SK-N-SH treated with all-trans-retinoic acid at 6 μM for 48 hours (cell line): ENCODE results near the gene PSMB10.

Experiments
- ATAC-seq: fragments of 200-7000 bp; cut with Tn5 transposase; 3 replicates; pipeline ENCODE4 v1.9.1; 2020; ENCODE audit warnings: mild to moderate bottlenecking, moderate library complexity
- ARNTL ChIP-seq: fragments of 450-650 bp; formaldehyde crosslinking; IDR thresholded peaks from 2 replicates; pipeline ENCODE4 v1.5.0; 2020; ENCODE audit warnings: low read depth, mild to moderate bottlenecking, moderate library complexity, borderline replicate concordance
- CREB5 ChIP-seq: fragments of 250-450 bp; sonication (Bioruptor Pico); IDR thresholded peaks from 2 replicates; pipeline ENCODE4 v1.5.1; 2020; ENCODE audit warnings: low read depth, mild to moderate bottlenecking, moderate library complexity
- CSDC2 ChIP-seq: fragments of 250-450 bp; sonication (Bioruptor Pico); IDR thresholded peaks from 2 replicates; pipeline ENCODE4 v1.5.0; 2020; ENCODE audit warnings: mild to moderate bottlenecking, moderate library complexity
- CSRNP3 ChIP-seq: fragments of 250-450 bp; sonication (Bioruptor Pico); IDR thresholded peaks from 2 replicates; pipeline ENCODE4 v1.5.1; 2021; ENCODE audit warnings: mild to moderate bottlenecking, moderate library complexity
- ESRRG ChIP-seq: fragments of 250-450 bp; sonication (Bioruptor Pico); IDR thresholded peaks from 2 replicates; pipeline ENCODE4 v1.6.1; 2021; ENCODE audit warnings: mild to moderate bottlenecking
- GLIS3 ChIP-seq: fragments of 250-450 bp; sonication (Bioruptor Pico); IDR thresholded peaks from 2 replicates; pipeline ENCODE4 v1.5.0; 2020; ENCODE audit warnings: mild to moderate bottlenecking, moderate library complexity
- PATZ1 ChIP-seq: fragments of 250-450 bp; sonication (Bioruptor Pico); IDR thresholded peaks from 2 replicates; pipeline ENCODE4 v1.8.0; 2020; ENCODE audit warnings: mild to moderate bottlenecking, moderate library complexity, borderline replicate concordance
- TCF4 ChIP-seq: fragments of 250-450 bp; sonication (Bioruptor Pico); IDR thresholded peaks from 2 replicates; pipeline ENCODE4 v1.8.0; 2021; ENCODE audit warnings: mild to moderate bottlenecking, moderate library complexity, borderline replicate concordance
- TOX ChIP-seq: fragments of 250-450 bp; sonication (Bioruptor Pico); IDR thresholded peaks from 2 replicates; pipeline ENCODE4 v1.8.0; 2021; ENCODE audit warnings: mild to moderate bottlenecking, moderate library complexity, borderline replicate concordance
- TSHZ2 ChIP-seq: fragments of 250-450 bp; sonication (Bioruptor Pico); IDR thresholded peaks from 2 replicates; pipeline ENCODE4 v1.5.0; 2020; ENCODE audit warnings: mild to moderate bottlenecking, moderate library complexity
- ZC3H10 ChIP-seq: fragments of 250-450 bp; sonication (Bioruptor Pico); IDR thresholded peaks from 2 replicates; pipeline ENCODE4 v1.5.1; 2021; ENCODE audit warnings: mild to moderate bottlenecking, moderate library complexity
- ZFP3 ChIP-seq: fragments of 250-450 bp; sonication (Bioruptor Pico); IDR thresholded peaks from 2 replicates; pipeline ENCODE4 v1.5.0; 2020; ENCODE audit warnings: mild to moderate bottlenecking, moderate library complexity
- ZNF565 ChIP-seq: fragments of 450-650 bp; formaldehyde crosslinking; conservative IDR thresholded peaks from 2 replicates; pipeline ENCODE4 v1.5.0; 2020; ENCODE audit warnings: low read depth, mild to moderate bottlenecking, moderate library complexity
- ZNF70 ChIP-seq: fragments of 450-650 bp; formaldehyde crosslinking; IDR thresholded peaks from 2 replicates; pipeline ENCODE4 v1.5.0; 2020; ENCODE audit warnings: mild to moderate bottlenecking, moderate library complexity
- ZNF8 ChIP-seq: fragments of 450-650 bp; formaldehyde crosslinking; IDR thresholded peaks from 2 replicates; pipeline ENCODE4 v1.5.0; 2020; ENCODE audit warnings: mild to moderate bottlenecking, moderate library complexity

PSMB10 gene

GRCh38 chr16:67946128-67946569 lies 9.5 kb upstream of the PSMB10 start:
- no peak for ATAC-seq
- no peak for TF ChIP-seq CSDC2 (CRISPR knock-in tag)
- no peak for TF ChIP-seq ARNTL
- TF ChIP-seq ZNF70 (CRISPR knock-in tag) = no peak
- no peak for TF ChIP-seq CREB5 (CRISPR knock-in tag)
- no peak for TF ChIP-seq TOX
- TF ChIP-seq TSHZ2 (CRISPR knock-in tag) = no peak
- no peak for TF ChIP-seq ZNF8 (CRISPR knock-in tag)
- TF ChIP-seq CSRNP3 (CRISPR knock-in tag) = no peak
- no peak for TF ChIP-seq TCF4

- TF ChIP-seq ARNTL = no peak
- TF ChIP-seq ZFP3 (CRISPR knock-in tag) = no peak
- no peak for TF ChIP-seq TSHZ2 (CRISPR knock-in tag)
- no peak for TF ChIP-seq CSDC2 (CRISPR knock-in tag)
- no peak for TF ChIP-seq ZC3H10 (CRISPR knock-in tag)
- no peak for TF ChIP-seq ZNF565 (CRISPR knock-in tag)
- no peak for ATAC-seq
These were observed 8.8 kb upstream of the PSMB10 start for GRCh38 chr16:67945392-67945933.

GRCh38 chr16:67944690-67945391 lies 8.2 kb upstream of the PSMB10 start:
- no peak for ATAC-seq
- TF ChIP-seq TSHZ2 (CRISPR knock-in tag) (no peak), PATZ1 (CRISPR knock-in tag) (no peak), GLIS3 (CRISPR knock-in tag) (no peak), TOX (no peak), ARNTL (no peak), ESRRG (no peak)
